WERI-Rb-1 (cell line): ENCODE results near the gene DSTN.

ENCODE experiments used
- DNase-seq: peaks from one replicate; pipeline ENCODE4 v3.0.0-alpha.2; 2020
- H3K27ac ChIP-seq: fragments of 250-450 bp; sonication (Bioruptor Pico); 2 replicates; pipeline ENCODE4 v1.5.1; 2020; ENCODE audit warnings: mild to moderate bottlenecking, moderate library complexity
- H3K27me3 ChIP-seq: fragments of 250-450 bp; sonication (Bioruptor Pico); 2 replicates; pipeline ENCODE4 v1.5.1; 2021; ENCODE audit warnings: mild to moderate bottlenecking, low read depth, moderate library complexity; ENCODE audit not compliant: insufficient read depth, severe bottlenecking
- H3K36me3 ChIP-seq: fragments of 250-450 bp; sonication (Bioruptor Pico); 2 replicates; pipeline ENCODE4 v1.5.1; 2020; ENCODE audit warnings: mild to moderate bottlenecking, moderate library complexity
- H3K4me3 ChIP-seq: 2 replicates; pipeline ENCODE4 v1.5.1; 2011; ENCODE audit warnings: low read depth, mild to moderate bottlenecking, control low read depth, low read length
- H3K9me3 ChIP-seq: fragments of 250-450 bp; sonication (Bioruptor Pico); 2 replicates; pipeline ENCODE4 v1.5.1; 2021; ENCODE audit warnings: mild to moderate bottlenecking, moderate library complexity; ENCODE audit not compliant: severe bottlenecking
- TF ChIP-seq, protein P1 (sequence below): IDR thresholded peaks from 2 replicates; pipeline ENCODE4 v1.5.1; 2011; ENCODE audit warnings: low read depth, mild to moderate bottlenecking, control low read depth, inconsistent platforms, low read length

Gene DSTN

DNA sequence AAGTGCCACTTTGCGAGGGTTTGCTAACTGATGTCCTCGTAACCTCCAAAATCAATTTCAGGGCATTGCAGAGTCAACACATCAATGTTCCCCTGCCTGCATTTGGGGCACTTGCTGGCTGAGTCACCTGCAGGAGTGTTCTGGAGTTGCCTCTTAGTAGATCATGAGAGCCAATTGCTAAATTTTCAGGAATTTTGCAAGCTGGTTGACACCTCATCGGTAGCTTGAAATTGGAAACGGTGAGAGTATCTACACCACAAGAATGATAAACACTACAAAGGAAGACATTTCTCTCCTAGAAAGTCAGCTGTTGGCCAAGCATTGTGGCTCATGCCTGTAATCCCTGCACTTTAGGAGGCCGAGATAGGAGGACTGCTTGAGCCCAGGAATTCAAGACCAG is 27.9 kb upstream of the DSTN start:
- H3K36me3 ChIP-seq, result no peaks in the 10 kb centered on the region
- no peak for DNase-seq
- no peak overlapping the region for H3K27ac ChIP-seq
- no peaks in the 10 kb centered on the region for H3K27me3 ChIP-seq
- no peaks in the 10 kb centered on the region for H3K9me3 ChIP-seq
- TF ChIP-seq, protein P1, sequence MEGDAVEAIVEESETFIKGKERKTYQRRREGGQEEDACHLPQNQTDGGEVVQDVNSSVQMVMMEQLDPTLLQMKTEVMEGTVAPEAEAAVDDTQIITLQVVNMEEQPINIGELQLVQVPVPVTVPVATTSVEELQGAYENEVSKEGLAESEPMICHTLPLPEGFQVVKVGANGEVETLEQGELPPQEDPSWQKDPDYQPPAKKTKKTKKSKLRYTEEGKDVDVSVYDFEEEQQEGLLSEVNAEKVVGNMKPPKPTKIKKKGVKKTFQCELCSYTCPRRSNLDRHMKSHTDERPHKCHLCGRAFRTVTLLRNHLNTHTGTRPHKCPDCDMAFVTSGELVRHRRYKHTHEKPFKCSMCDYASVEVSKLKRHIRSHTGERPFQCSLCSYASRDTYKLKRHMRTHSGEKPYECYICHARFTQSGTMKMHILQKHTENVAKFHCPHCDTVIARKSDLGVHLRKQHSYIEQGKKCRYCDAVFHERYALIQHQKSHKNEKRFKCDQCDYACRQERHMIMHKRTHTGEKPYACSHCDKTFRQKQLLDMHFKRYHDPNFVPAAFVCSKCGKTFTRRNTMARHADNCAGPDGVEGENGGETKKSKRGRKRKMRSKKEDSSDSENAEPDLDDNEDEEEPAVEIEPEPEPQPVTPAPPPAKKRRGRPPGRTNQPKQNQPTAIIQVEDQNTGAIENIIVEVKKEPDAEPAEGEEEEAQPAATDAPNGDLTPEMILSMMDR, result no peak
- no peak overlapping the region for H3K4me3 ChIP-seq

DNA sequence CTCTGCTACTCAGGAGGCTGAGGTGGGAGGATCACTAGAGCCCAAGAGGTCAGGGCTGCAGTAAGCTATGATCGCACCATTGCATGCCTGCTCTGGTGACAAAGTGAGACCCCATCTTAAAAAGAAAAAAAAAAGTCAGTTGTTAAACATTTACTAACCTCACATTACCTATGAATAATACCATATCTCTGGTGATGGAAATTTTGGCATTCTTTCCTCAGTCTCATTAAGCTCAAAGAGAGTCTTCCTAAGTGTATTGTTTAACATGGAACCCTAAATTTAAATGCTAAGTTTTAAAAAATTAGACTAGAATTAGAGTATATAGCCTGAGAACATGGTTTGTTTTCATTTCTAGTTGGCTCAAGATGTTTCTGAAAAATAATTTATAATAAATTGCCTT is 27.4 kb upstream of the DSTN start:
- Histone ChIP-seq H3K27ac (no peak overlapping the region), H3K4me3 (no peak overlapping the region), H3K9me3 (no peaks in the 10 kb centered on the region), H3K27me3 (no peaks in the 10 kb centered on the region), H3K36me3 (no peaks in the 10 kb centered on the region)
- TF ChIP-seq, protein P1, result no peak
- DNase-seq, result no peak

DNA sequence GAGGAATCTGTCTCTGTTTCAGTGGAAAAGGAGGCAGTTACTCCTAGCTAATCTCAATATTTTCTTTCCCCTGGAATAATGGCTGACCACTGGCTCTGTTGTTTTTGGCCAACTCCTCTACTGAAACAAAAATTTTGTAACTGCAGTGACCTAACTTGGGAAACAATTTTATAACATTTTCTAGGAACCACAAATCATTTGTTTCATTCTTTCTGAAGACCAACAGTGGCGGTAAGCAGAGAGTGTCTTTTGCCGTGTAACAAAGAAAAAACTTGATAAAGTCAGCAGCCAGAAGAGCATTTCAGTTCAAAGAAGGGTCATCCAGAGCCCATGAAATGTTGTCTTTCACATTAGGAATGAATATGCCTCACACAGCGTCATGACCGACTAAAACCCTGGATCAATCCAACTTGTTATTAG is 26.9 kb upstream of the DSTN start:
- no peaks in the 10 kb centered on the region for H3K36me3 ChIP-seq
- H3K4me3 ChIP-seq, result no peak overlapping the region
- TF ChIP-seq, protein P1, result no peak
- H3K9me3 ChIP-seq, result no peaks in the 10 kb centered on the region
- H3K27me3 ChIP-seq, result no peaks in the 10 kb centered on the region
- no peak overlapping the region for H3K27ac ChIP-seq
- DNase-seq, result no peak

- DNase-seq, result no peak
- Histone ChIP-seq H3K9me3 (no peaks in the 10 kb centered on the region), H3K27me3 (no peaks in the 10 kb centered on the region), H3K36me3 (no peaks in the 10 kb centered on the region), H3K4me3 (no peak overlapping the region), H3K27ac (no peak overlapping the region)
- TF ChIP-seq, protein P1, result no peak
These were observed 26.2 kb upstream of the DSTN start for GRCh38 chr20:17543531-17544131.

- TF ChIP-seq, protein P1, result no peak
- no peaks in the 10 kb centered on the region for H3K27me3 ChIP-seq
These were observed 24.7 kb upstream of the DSTN start for GRCh38 chr20:17545127-17545526.

DNA sequence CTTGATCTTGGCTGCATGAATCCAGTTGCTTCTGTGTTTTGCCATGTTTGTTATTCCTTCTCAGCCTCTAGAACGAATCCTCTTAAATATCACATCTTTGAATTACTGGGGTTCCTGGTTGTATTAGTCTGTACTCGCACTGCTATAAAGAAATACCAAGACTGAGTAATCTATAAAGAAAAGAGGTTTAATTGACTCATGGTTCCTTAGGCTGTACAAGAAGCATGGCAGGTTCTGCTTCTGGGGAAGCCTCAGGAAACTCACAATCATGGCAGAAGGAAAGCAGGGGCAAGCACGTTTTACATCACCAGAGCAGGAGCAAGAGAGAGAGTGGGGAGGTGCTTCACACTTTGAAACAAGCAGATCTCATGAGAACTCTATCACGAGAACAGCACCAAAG is 20.7 kb upstream of the DSTN start:
- Histone ChIP-seq H3K27ac (no peak overlapping the region), H3K36me3 (no peaks in the 10 kb centered on the region), H3K4me3 (no peak overlapping the region), H3K9me3 (no peaks in the 10 kb centered on the region), H3K27me3 (no peaks in the 10 kb centered on the region)
- TF ChIP-seq, protein P1, result no peak
- no peak for DNase-seq

More at GRCh38 chr20:17545127-17545526, 24.7 kb upstream of the DSTN start:
- Histone ChIP-seq H3K9me3 (no peaks in the 10 kb centered on the region), H3K36me3 (no peaks in the 10 kb centered on the region), H3K4me3 (no peak overlapping the region), H3K27ac (no peak overlapping the region)
- DNase-seq, result no peak
